WTC11 (cell line): ENCODE measurements around the gene NPW. TPM values are rescaled to one million over a fixed set of nuclear protein-coding genes. Genes with fewer than 3 reads are reported as not detected.

ENCODE experiments used
- ATAC-seq: fragments of 200-7000 bp; cut with Tn5 transposase; 2 replicates; pipeline ENCODE4 v1.10.0; 2021; ENCODE audit warnings: mild to moderate bottlenecking, moderate library complexity
- CTCF ChIA-PET: fragments of 300-600 bp; sonication (Branson Sonifier 250); formaldehyde crosslinking; loops from one replicate; lab custom pipeline; 2021; ENCODE audit warnings: antibody characterized with exemption; lab: Charles Lee
- POLR2A ChIA-PET: fragments of 350-600 bp; sonication (Branson Sonifier 250); formaldehyde crosslinking; loops from one replicate; lab custom pipeline; 2021; ENCODE audit warnings: antibody characterized with exemption; lab: Charles Lee
- DNase-seq: peaks from one replicate; pipeline ENCODE4 v3.0.0; 2021; ENCODE audit warnings: low spot score
- H3K27ac Mint-ChIP-seq: 2 replicates; pipeline ENCODE4 v1.8.0; 2021; ENCODE audit warnings: mixed read lengths
- H3K27me3 Mint-ChIP-seq: 2 replicates; pipeline ENCODE4 v1.8.0; 2021; ENCODE audit warnings: low read depth, mild to moderate bottlenecking, moderate library complexity, mixed read lengths
- H3K36me3 Mint-ChIP-seq: 2 replicates; pipeline ENCODE4 v1.8.0; 2021; ENCODE audit warnings: mixed read lengths
- H3K4me1 Mint-ChIP-seq: 2 replicates; pipeline ENCODE4 v1.8.0; 2022; ENCODE audit warnings: mixed read lengths
- H3K4me3 Mint-ChIP-seq: 2 replicates; pipeline ENCODE4 v1.8.0; 2021; ENCODE audit warnings: mild to moderate bottlenecking, moderate library complexity, mixed read lengths
- H3K9me3 Mint-ChIP-seq: 2 replicates; pipeline ENCODE4 v1.8.0; 2021; ENCODE audit warnings: mixed read lengths
- ATF1 ChIP-seq: sonication (generic); formaldehyde crosslinking; IDR thresholded peaks from 2 replicates; pipeline ENCODE4 v1.8.1; 2023; ENCODE audit warnings: mild to moderate bottlenecking, moderate library complexity, missing genetic modification reagents
- E2F4 ChIP-seq: sonication (generic); formaldehyde crosslinking; IDR thresholded peaks from 2 replicates; pipeline ENCODE4 v1.8.1; 2022; ENCODE audit warnings: low read depth, mild to moderate bottlenecking, moderate library complexity, missing genetic modification reagents, borderline replicate concordance
- FOXJ3 ChIP-seq: sonication (generic); formaldehyde crosslinking; IDR thresholded peaks from 2 replicates; pipeline ENCODE4 v1.9.0; 2021; ENCODE audit warnings: missing genetic modification reagents, mild to moderate bottlenecking, borderline replicate concordance
- FOXK1 ChIP-seq: sonication (generic); formaldehyde crosslinking; IDR thresholded peaks from 2 replicates; pipeline ENCODE4 v1.8.0; 2022; ENCODE audit warnings: mild to moderate bottlenecking, moderate library complexity, missing genetic modification reagents
- HMGA2 ChIP-seq: fragments of 250-450 bp; sonication (Bioruptor Pico); IDR thresholded peaks from 2 replicates; pipeline ENCODE4 v1.4.0; 2021; ENCODE audit warnings: mild to moderate bottlenecking, moderate library complexity
- IRF1 ChIP-seq: sonication (generic); formaldehyde crosslinking; IDR thresholded peaks from 2 replicates; pipeline ENCODE4 v1.8.0; 2023; ENCODE audit warnings: missing genetic modification reagents
- KAT7 ChIP-seq: sonication (generic); formaldehyde crosslinking; IDR thresholded peaks from 2 replicates; pipeline ENCODE4 v1.8.1; 2023; ENCODE audit warnings: missing genetic modification reagents, mild to moderate bottlenecking, borderline replicate concordance
- MAX ChIP-seq: sonication (generic); formaldehyde crosslinking; IDR thresholded peaks from 2 replicates; pipeline ENCODE4 v1.8.0; 2022; ENCODE audit warnings: mild to moderate bottlenecking, missing genetic modification reagents
- NFYB ChIP-seq: sonication (generic); formaldehyde crosslinking; conservative IDR thresholded peaks from 2 replicates; pipeline ENCODE4 v1.8.0; 2022; ENCODE audit warnings: low read depth, missing genetic modification reagents
- SMAD4 ChIP-seq: sonication (generic); formaldehyde crosslinking; IDR thresholded peaks from 2 replicates; pipeline ENCODE4 v1.8.0; 2022; ENCODE audit warnings: mild to moderate bottlenecking, missing genetic modification reagents
- SOX15 ChIP-seq: fragments of 250-450 bp; sonication (Bioruptor Pico); IDR thresholded peaks from 2 replicates; pipeline ENCODE4 v1.9.0; 2021; ENCODE audit warnings: mild to moderate bottlenecking
- USF1 ChIP-seq: sonication (generic); formaldehyde crosslinking; IDR thresholded peaks from 2 replicates; pipeline ENCODE4 v1.8.0; 2022; ENCODE audit warnings: mild to moderate bottlenecking, missing genetic modification reagents
- total RNA-seq: library from RNA; stranded (reverse); gene quantifications from 3 replicates; pipeline ENCODE4 v1.2.3, GENCODE V29; 2021
- TF ChIP-seq, protein P1 (sequence below): fragments of 200-600 bp; IDR thresholded peaks from 2 replicates; pipeline ENCODE4 v1.8.0; 2022; ENCODE audit warnings: antibody characterized with exemption
- TF ChIP-seq, protein P2 (sequence below): sonication (generic); formaldehyde crosslinking; IDR thresholded peaks from 2 replicates; pipeline ENCODE4 v1.8.1; 2022; ENCODE audit warnings: mild to moderate bottlenecking, moderate library complexity, missing genetic modification reagents
- TF ChIP-seq, protein P3 (sequence below): fragments of 250-450 bp; sonication (Bioruptor Pico); IDR thresholded peaks from 2 replicates; pipeline ENCODE4 v2.1.2; 2022; ENCODE audit warnings: mild to moderate bottlenecking, moderate library complexity

The NPW gene
- total RNA-seq, 1 experiment from 2014 or later, result 15.2 TPM

DNA sequence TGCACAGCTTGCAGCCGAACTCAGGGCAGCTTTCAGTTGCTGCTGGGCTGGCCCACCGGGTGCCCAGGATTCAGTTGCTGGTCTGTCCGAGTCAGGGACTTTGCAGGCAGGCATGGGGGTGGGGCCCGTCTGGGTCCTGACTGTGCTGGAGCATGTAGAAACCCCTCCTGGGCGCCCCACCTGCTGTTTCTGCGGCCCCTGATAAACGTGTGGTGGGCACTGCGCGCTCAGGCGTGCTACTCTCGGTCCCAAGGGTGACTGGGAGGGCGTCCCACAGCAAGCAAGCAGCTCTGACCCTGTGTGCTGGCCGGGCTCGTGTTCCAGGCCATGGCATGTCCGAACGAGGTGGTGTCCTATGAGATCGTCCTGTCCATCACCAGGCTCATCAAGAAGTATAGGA, 40.8 kb downstream of the NPW start (continued):
- no peak for TF ChIP-seq KAT7
- TF ChIP-seq E2F4 (CRISPR knock-in tag), result no peak

DNA sequence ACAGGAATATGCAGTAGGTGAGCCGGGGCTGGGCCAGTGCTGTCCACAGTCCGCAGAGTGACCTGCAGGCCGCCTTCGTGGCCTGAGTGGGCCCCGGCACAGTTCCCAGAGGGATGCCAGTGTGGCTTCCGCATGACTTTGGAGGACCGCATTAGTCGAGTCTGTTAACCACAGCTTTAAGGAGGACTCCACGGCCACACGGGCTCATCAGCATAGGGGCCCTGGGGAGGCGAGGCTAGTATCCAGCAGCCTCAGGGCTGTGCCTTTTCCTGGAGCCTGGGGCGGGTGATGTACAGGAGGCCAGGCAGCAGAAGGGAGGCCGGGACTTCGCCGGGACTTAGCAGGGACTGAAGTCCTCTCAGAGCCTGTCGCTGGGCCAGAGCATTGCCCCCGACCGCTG, 41.4 kb downstream of the NPW start:
- H3K4me1 Mint-ChIP-seq, result no peaks in the 10 kb centered on the region
- H3K36me3 Mint-ChIP-seq, result peaks cover 4% of the 10 kb centered on the region
- no peak for ATAC-seq
- H3K9me3 Mint-ChIP-seq, result no peaks in the 10 kb centered on the region
- no peak for DNase-seq
- no peak for TF ChIP-seq HMGA2
- H3K27me3 Mint-ChIP-seq, result no peaks in the 10 kb centered on the region
- no peak overlapping the region for H3K27ac Mint-ChIP-seq
- POLR2A ChIA-PET, result no interaction called here
- CTCF ChIA-PET, result interaction anchor here (1.0 kb wide), 1 partner anchor 80 kb away, joined by 3 read pairs; no protein-coding TSS in a partner anchor
- no peak overlapping the region for H3K4me3 Mint-ChIP-seq

DNA sequence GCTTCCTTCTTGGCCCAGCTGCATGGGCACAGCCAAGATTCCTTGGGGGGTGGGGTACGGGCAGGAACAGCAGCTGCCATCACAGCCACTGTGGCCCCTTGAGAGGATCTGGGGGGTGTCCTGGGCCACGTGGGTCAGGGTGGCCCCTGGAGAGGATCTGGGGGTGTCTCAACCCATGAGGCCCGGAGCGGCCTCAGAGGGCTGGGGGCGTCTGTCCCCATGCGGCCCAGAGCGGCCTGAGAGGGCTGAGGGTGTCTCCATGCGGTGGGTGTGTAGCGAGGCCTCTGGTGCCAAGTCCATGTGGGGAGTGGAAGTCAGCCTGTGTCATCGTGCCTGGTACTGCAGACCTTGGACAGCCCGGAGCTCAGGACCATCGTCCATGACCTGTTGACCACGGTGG, 41.9 kb downstream of the NPW start:
- Mint-ChIP-seq H3K9me3 (no peaks in the 10 kb centered on the region), H3K27ac (no peak overlapping the region), H3K36me3 (peaks cover 8% of the 10 kb centered on the region), H3K27me3 (no peaks in the 10 kb centered on the region), H3K4me3 (no peak overlapping the region), H3K4me1 (no peaks in the 10 kb centered on the region)
- POLR2A ChIA-PET, result no interaction called here
- no peak for TF ChIP-seq USF1 (CRISPR knock-in tag)
- TF ChIP-seq FOXK1 (CRISPR knock-in tag), result no peak
- no peak for TF ChIP-seq FOXJ3 (CRISPR knock-in tag)
- no peak for TF ChIP-seq ATF1 (CRISPR knock-in tag)
- no peak for TF ChIP-seq HMGA2
- TF ChIP-seq MAX, result no peak
- TF ChIP-seq, protein P1, sequence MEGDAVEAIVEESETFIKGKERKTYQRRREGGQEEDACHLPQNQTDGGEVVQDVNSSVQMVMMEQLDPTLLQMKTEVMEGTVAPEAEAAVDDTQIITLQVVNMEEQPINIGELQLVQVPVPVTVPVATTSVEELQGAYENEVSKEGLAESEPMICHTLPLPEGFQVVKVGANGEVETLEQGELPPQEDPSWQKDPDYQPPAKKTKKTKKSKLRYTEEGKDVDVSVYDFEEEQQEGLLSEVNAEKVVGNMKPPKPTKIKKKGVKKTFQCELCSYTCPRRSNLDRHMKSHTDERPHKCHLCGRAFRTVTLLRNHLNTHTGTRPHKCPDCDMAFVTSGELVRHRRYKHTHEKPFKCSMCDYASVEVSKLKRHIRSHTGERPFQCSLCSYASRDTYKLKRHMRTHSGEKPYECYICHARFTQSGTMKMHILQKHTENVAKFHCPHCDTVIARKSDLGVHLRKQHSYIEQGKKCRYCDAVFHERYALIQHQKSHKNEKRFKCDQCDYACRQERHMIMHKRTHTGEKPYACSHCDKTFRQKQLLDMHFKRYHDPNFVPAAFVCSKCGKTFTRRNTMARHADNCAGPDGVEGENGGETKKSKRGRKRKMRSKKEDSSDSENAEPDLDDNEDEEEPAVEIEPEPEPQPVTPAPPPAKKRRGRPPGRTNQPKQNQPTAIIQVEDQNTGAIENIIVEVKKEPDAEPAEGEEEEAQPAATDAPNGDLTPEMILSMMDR, result no peak
- DNase-seq (no peak), ATAC-seq (no peak)
- CTCF ChIA-PET, result interaction anchor here (1.0 to 1.5 kb wide), 2 partner anchors 45 to 79 kb away, joined by 3 to 5 read pairs; no protein-coding TSS in a partner anchor

DNA sequence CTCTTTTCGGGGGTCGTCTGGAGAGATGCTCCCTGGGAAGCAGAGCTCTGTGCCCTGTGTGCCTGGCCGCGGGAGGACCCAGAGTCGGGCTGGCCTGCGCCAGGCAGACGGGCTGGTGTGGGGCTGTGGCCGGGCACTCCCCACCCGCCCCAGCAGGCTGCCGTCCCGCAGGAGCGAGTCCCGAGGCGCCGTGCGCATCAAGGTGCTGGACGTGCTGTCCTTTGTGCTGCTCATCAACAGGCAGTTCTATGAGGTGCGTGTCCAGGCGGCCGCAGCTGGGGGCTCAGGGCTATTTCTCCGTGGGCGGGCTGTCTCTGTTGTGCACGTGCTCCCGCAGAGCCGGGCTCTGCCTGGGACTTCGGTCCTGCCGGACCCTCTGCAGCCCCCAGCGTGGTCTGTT, 43.2 kb downstream of the NPW start:
- TF ChIP-seq NFYB (no peak), IRF1 (no peak), SOX15 (no peak), FOXK1 (CRISPR knock-in tag) (no peak), SMAD4 (CRISPR knock-in tag) (no peak), USF1 (CRISPR knock-in tag) (no peak)
- TF ChIP-seq, protein P2, sequence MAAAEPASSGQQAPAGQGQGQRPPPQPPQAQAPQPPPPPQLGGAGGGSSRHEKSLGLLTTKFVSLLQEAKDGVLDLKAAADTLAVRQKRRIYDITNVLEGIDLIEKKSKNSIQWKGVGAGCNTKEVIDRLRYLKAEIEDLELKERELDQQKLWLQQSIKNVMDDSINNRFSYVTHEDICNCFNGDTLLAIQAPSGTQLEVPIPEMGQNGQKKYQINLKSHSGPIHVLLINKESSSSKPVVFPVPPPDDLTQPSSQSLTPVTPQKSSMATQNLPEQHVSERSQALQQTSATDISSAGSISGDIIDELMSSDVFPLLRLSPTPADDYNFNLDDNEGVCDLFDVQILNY (CRISPR knock-in tag), result no peak
- TF ChIP-seq, protein P3, sequence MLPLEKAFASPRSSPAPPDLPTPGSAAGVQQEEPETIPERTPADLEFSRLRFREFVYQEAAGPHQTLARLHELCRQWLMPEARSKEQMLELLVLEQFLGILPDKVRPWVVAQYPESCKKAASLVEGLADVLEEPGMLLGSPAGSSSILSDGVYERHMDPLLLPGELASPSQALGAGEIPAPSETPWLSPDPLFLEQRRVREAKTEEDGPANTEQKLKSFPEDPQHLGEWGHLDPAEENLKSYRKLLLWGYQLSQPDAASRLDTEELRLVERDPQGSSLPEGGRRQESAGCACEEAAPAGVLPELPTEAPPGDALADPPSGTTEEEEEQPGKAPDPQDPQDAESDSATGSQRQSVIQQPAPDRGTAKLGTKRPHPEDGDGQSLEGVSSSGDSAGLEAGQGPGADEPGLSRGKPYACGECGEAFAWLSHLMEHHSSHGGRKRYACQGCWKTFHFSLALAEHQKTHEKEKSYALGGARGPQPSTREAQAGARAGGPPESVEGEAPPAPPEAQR (CRISPR knock-in tag), result no peak
- POLR2A ChIA-PET, result no interaction called here
- peaks cover 8% of the 10 kb centered on the region for H3K36me3 Mint-ChIP-seq

More for the DNA sequence above, 43.2 kb downstream of the NPW start:
- no peak overlapping the region for H3K4me3 Mint-ChIP-seq
- H3K4me1 Mint-ChIP-seq, result no peaks in the 10 kb centered on the region
- ATAC-seq, result no peak
- CTCF ChIA-PET, result interaction anchor here (0.7 to 1.5 kb wide), 4 partner anchors 40 to 78 kb away, joined by 3 to 5 read pairs (median 4); no protein-coding TSS in a partner anchor
- no peaks in the 10 kb centered on the region for H3K27me3 Mint-ChIP-seq
- no peak overlapping the region for H3K27ac Mint-ChIP-seq
- no peak for DNase-seq
- no peaks in the 10 kb centered on the region for H3K9me3 Mint-ChIP-seq
